ENCODE data around the gene HNRNPH2.

HNRNPH2 gene

DNA sequence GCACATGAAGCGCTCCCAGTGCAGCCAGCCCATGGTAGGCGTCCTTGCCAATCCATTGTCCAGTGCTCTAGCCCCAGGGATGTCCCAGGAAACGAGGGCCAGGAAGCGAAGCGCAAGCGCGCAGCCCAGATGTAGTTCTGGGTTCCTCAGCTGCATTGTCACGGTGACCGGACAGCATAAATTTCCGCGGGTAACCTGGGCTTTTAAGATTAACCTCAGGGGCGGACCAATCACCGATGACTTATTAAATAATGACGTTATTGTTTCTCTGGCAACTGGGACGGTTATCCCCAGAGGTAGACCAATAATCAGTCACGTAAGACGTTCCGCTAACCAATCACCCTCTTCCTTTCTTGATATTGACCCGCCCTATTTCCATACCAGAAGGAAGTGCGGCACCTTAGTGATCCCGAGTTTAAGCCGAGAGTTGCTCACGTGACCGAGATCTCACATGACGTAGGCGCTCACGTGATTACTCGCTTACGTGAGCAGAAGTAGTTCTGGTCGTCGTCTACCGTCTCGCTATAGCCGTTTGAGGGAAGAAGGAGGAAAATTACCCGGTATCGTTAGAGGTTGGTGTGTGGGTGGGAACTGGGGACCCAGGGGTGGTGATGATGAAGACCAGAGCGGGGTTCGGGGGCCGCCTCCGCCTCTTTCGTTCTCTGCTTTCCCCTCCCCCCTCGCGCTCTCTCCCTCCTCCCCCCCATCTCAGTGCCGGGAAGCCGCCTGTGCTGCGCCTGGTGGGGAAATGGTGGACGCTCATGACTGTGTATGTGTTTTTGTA lies at the start of gene HNRNPH2, which contains the start of gene GLA:
TSS of gene HNRNPH2 (plus strand) at position 475 of the 784 bp plus-strand sequence. CDS start 3,767 bp downstream, outside the sequence.
TSS of gene GLA (minus strand) at position 178 of the 784 bp plus-strand sequence. CDS start at position 156, 22 bp downstream.
- TF ChIP-seq, protein P1, sequence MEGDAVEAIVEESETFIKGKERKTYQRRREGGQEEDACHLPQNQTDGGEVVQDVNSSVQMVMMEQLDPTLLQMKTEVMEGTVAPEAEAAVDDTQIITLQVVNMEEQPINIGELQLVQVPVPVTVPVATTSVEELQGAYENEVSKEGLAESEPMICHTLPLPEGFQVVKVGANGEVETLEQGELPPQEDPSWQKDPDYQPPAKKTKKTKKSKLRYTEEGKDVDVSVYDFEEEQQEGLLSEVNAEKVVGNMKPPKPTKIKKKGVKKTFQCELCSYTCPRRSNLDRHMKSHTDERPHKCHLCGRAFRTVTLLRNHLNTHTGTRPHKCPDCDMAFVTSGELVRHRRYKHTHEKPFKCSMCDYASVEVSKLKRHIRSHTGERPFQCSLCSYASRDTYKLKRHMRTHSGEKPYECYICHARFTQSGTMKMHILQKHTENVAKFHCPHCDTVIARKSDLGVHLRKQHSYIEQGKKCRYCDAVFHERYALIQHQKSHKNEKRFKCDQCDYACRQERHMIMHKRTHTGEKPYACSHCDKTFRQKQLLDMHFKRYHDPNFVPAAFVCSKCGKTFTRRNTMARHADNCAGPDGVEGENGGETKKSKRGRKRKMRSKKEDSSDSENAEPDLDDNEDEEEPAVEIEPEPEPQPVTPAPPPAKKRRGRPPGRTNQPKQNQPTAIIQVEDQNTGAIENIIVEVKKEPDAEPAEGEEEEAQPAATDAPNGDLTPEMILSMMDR (IDR thresholded peaks at IDR 0.05; ENCODE audit: low read length, missing control alignments), result no peak
- H3K4me3 ChIP-seq (replicated peaks; ENCODE audit: low read depth, low read length), result peak within 1 kb of the TSS; percentile 83
- DNase-seq (ENCODE audit: low read depth), result peak; percentile 99

- TF ChIP-seq, protein P1 (IDR thresholded peaks at IDR 0.05; ENCODE audit: low read length, missing control alignments), result no peak
- DNase-seq (ENCODE audit: low read depth), result peak; percentile 9
- H3K4me3 ChIP-seq (replicated peaks; ENCODE audit: low read depth, low read length), result no peak overlapping the region
Measured at GRCh38 chrX:101359966-101360365, 48.1 kb upstream of the HNRNPH2 start.

GRCh38 chrX:101360390-101360789 lies 47.6 kb upstream of the HNRNPH2 start:
- no peak for DNase-seq (ENCODE audit: low read depth)
- no peak overlapping the region for H3K4me3 ChIP-seq (replicated peaks; ENCODE audit: low read depth, low read length)
- TF ChIP-seq, protein P1 (IDR thresholded peaks at IDR 0.05; ENCODE audit: low read length, missing control alignments), result no peak

DNA sequence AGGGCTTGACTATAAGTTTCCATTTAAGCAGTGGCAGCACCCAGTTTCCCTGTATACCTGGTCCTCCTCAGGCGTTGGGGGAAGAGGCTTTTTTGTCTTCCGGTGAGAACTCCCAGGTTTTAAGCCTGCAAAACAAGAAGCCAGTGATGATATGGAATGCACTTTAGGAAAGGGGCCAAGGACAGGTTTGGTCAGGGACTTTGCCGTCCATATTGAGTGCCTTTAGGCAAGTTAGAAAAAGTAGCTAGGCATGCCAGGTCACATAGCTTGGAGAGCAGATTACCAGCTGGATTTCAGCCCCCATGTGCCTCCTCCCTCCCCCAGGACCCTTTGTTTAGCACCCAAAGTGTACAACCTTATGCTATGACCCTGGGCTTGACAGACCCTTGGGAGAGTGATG lies 45.9 kb upstream of the HNRNPH2 start:
- no peak for DNase-seq (ENCODE audit: low read depth)
- TF ChIP-seq, protein P1 (IDR thresholded peaks at IDR 0.05; ENCODE audit: low read length, missing control alignments), result no peak
- no peak overlapping the region for H3K4me3 ChIP-seq (replicated peaks; ENCODE audit: low read depth, low read length)

- TF ChIP-seq, protein P1 (IDR thresholded peaks at IDR 0.05; ENCODE audit: low read length, missing control alignments), result no peak
- no peak for DNase-seq (ENCODE audit: low read depth)
- no peak overlapping the region for H3K4me3 ChIP-seq (replicated peaks; ENCODE audit: low read depth, low read length)
Measured at GRCh38 chrX:101362757-101363156, 45.3 kb upstream of the HNRNPH2 start.

- DNase-seq (ENCODE audit: low read depth), result no peak
- no peak overlapping the region for H3K4me3 ChIP-seq (replicated peaks; ENCODE audit: low read depth, low read length)
- TF ChIP-seq, protein P1 (IDR thresholded peaks at IDR 0.05; ENCODE audit: low read length, missing control alignments), result no peak
Measured at GRCh38 chrX:101365301-101365795, 42.7 kb upstream of the HNRNPH2 start.

Data from fibroblast of pulmonary artery (primary cell).